T-helper 17 cell (primary cell): ENCODE results near the gene MVD. TPM values are rescaled to one million over a fixed set of nuclear protein-coding genes. Genes with fewer than 3 reads are reported as not detected.

ENCODE experiments used
- ATAC-seq: fragments of 150-1000 bp; cut with Tn5 transposase; 2 replicates; pipeline ENCODE4 v1.10.0; 2021; ENCODE audit warnings: mild to moderate bottlenecking, moderate library complexity
- DNase-seq, 3 donors: peaks; one replicate each; pipeline versions ENCODE4 v3.0.0 to v3.0.0-alpha.2; 2020 to 2021
- H3K9me3 ChIP-seq: one replicate; pipeline ENCODE4 v1.7.0; 2013; ENCODE audit warnings: low read length, mild to moderate bottlenecking; ENCODE audit not compliant: control insufficient read depth, poor library complexity, severe bottlenecking
- H3K27ac Mint-ChIP-seq: one replicate; pipeline ENCODE4 v1.8.0; 2022; ENCODE audit warnings: mild to moderate bottlenecking, moderate library complexity, mixed read lengths
- H3K27me3 Mint-ChIP-seq: one replicate; pipeline ENCODE4 v1.8.0; 2022; ENCODE audit warnings: mixed read lengths
- H3K36me3 Mint-ChIP-seq: one replicate; pipeline ENCODE4 v1.8.0; 2022; ENCODE audit warnings: low read depth, mixed read lengths
- H3K4me1 Mint-ChIP-seq: one replicate; pipeline ENCODE4 v1.8.0; 2022; ENCODE audit warnings: mild to moderate bottlenecking, mixed read lengths
- H3K4me3 Mint-ChIP-seq: one replicate; pipeline ENCODE4 v1.8.0; 2022; ENCODE audit warnings: mild to moderate bottlenecking, moderate library complexity, mixed read lengths
- total RNA-seq, 4 donors: library from RNA in 2 of 4; stranded (reverse) in 2 of 4; gene quantifications; one replicate each; pipeline ENCODE4 v1.2.3 and lab custom pipeline; 2022 to 2026

Gene MVD
- total RNA-seq, 2 donors from 2014 or later: 40.4 to 72.8 TPM

DNA sequence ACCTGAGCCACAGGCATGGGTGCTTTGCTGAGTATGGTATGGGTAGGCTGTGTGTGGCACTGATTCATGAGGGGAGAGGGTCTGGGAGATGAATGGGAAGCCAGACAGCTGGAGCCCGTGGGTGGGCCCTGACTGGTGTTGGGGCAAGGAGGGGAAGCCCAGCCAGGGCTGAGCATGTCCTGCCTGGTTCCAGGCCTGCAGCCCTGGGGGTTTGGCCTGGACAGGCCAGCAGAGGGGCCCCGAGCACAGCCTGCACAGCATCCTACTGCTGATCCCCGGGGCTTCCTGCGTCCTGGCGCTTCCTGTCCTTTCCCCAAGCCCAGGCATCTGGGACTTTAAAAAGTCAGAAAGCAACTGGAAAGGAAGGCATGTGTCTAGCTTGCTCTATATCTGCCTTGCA lies 4.6 kb upstream of the MVD start:
- ATAC-seq (no peak), DNase-seq (no peak)
- no peak overlapping the region for H3K4me3 Mint-ChIP-seq
- H3K27ac Mint-ChIP-seq: peak overlapping the region; percentile 45
- peaks cover 5% of the 10 kb centered on the region for H3K4me1 Mint-ChIP-seq
- H3K27me3 Mint-ChIP-seq: no peaks in the 10 kb centered on the region
- H3K36me3 Mint-ChIP-seq: no peaks in the 10 kb centered on the region
- no peaks in the 10 kb centered on the region for H3K9me3 ChIP-seq

DNA sequence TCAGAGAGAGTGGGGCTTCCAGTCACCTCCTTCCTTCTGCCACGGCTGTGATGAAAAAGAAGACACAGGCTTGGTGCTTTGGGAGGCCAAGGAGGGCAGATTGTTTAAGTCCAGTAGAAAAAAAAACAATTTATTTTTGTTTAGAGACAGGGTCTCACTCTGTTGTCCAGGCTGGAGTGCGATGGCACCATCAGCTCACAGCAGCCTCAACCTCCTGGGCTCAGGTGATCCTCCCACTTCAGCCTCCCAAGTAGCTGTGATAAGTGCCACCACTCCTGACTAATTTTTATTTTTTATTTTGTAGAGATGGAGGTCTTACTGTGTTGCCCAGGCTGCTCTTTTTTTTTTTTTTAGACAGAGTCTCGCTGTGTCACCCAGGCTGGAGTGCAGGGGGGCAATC lies 2.7 kb upstream of the MVD start:
- H3K4me1 Mint-ChIP-seq: peaks cover 13% of the 10 kb centered on the region
- ATAC-seq (no peak), DNase-seq (no peak)
- no peak overlapping the region for H3K4me3 Mint-ChIP-seq
- no peaks in the 10 kb centered on the region for H3K27me3 Mint-ChIP-seq
- H3K36me3 Mint-ChIP-seq: no peaks in the 10 kb centered on the region
- peak overlapping the region; percentile 19 for H3K27ac Mint-ChIP-seq
- H3K9me3 ChIP-seq: no peaks in the 10 kb centered on the region

DNA sequence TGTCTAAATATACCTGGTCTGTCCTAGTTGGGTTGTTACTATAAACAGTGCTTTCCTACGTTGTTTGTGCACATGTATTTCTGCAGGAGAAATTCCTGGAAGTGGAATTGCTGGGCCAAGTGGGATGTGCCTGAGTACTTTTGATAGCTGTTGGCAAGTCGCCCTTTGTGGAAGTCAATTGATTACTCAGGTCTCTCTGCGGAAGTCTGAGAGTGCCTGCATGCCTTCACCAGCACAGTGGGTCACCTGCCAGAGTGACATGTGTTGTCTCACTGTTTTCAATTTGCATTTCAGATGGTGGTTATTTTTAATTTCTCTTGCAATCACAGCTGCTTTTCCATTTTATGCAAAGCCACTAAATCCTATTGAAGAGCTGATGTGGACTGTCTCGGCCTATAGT lies 2.3 kb upstream of the MVD start:
- H3K9me3 ChIP-seq: no peaks in the 10 kb centered on the region
- ATAC-seq: no peak
- peak overlapping the region; percentile 57 for H3K4me3 Mint-ChIP-seq
- peaks cover 13% of the 10 kb centered on the region for H3K4me1 Mint-ChIP-seq
- no peak for DNase-seq
- H3K27me3 Mint-ChIP-seq: no peaks in the 10 kb centered on the region
- peak overlapping the region; percentile 19 for H3K27ac Mint-ChIP-seq
- H3K36me3 Mint-ChIP-seq: no peaks in the 10 kb centered on the region

DNA sequence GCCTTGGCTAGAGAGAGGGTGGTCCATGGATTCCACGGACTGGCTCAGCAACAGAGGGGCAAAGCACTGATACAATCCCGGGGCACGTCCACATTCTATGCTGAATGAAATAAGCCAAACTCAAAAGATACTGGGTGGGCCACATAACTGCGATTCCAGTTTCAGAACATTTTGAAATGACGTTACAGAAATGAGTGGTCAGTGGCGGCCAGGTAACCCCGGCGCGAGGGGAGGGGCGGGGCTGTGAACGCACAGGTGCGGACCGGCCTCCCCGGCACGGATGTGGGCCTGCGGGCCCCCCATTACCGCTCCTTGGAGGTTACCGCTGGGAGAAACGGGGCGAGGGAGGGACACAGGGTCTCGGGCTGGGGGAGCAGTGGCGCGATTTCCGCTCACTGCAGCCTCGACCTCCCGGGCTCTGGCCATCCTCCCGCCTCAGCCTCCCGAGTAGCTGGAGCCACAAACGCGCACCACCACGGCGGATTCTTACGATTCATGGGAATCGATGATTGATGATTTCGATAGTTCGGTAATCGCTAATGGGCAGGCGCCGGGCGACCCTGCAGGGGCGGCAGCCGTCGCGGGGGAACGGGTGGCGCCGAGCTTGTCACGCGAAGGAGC lies 559 bp downstream of the MVD start:
- Mint-ChIP-seq H3K4me1 (peaks cover 13% of the 10 kb centered on the region), H3K36me3 (no peaks in the 10 kb centered on the region), H3K27ac (peak overlapping the region; percentile 86), H3K4me3 (peak overlapping the region; percentile 91), H3K27me3 (no peaks in the 10 kb centered on the region)
- H3K9me3 ChIP-seq: no peaks in the 10 kb centered on the region
- no peak for DNase-seq
- ATAC-seq: no peak

- ATAC-seq (no peak), DNase-seq (no peak)
- H3K27ac Mint-ChIP-seq: peak overlapping the region; percentile 86
- no peaks in the 10 kb centered on the region for H3K9me3 ChIP-seq
- H3K36me3 Mint-ChIP-seq: no peaks in the 10 kb centered on the region
- H3K4me1 Mint-ChIP-seq: peaks cover 13% of the 10 kb centered on the region
- peak overlapping the region; percentile 91 for H3K4me3 Mint-ChIP-seq
- no peaks in the 10 kb centered on the region for H3K27me3 Mint-ChIP-seq
Observed at GRCh38 chr16:88661468-88661867, 1.4 kb downstream of the MVD start.

DNA sequence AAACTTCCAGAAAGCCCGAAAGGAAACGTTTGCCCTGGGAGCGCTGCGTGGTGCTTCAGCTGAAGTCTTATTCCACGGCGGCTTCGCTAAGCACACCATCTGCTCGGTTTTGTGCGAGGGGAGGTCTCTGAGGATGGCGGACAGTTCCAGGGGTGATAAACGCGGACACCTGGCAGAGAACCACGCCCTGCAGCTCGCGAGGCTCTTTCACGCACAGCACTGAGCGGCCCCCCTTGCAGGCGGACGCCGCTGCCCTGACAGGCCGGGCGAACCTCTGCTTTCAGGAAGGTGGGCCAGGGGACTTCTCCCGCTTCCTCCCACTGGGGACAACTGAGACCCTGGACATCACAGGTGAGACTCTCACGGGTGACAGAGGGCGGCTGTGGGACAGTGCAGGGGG lies 3.7 kb downstream of the MVD start:
- DNase-seq (no peak), ATAC-seq (no peak)
- Mint-ChIP-seq H3K27ac (no peak overlapping the region), H3K27me3 (no peaks in the 10 kb centered on the region), H3K36me3 (peaks cover 3% of the 10 kb centered on the region), H3K4me3 (no peak overlapping the region), H3K4me1 (peaks cover 13% of the 10 kb centered on the region)
- H3K9me3 ChIP-seq: no peaks in the 10 kb centered on the region

DNA sequence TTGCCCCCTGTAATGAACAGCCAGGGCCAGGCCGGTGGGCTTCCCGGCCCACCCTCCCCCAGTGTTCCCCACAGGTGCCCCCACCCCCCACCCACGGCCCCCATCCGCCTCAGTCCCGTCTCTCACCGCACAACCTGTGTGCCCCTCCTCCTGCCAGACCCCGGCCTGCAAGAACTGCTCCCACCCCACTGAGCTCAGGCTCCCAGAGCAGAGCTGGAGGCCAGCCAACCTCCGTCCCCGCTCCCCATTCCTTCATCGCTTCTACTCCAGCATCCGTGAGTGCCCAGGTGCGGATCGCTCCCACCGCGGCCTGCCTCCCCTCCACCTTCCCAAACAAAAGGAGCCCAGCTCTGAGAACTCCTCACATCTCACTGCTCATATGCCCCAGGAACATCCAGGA lies 4.2 kb downstream of the MVD start:
- DNase-seq: no peak
- H3K9me3 ChIP-seq: no peaks in the 10 kb centered on the region
- H3K27ac Mint-ChIP-seq: no peak overlapping the region
- no peaks in the 10 kb centered on the region for H3K27me3 Mint-ChIP-seq
- H3K36me3 Mint-ChIP-seq: peaks cover 3% of the 10 kb centered on the region
- H3K4me1 Mint-ChIP-seq: peaks cover 15% of the 10 kb centered on the region
- ATAC-seq: no peak
- H3K4me3 Mint-ChIP-seq: no peak overlapping the region

DNA sequence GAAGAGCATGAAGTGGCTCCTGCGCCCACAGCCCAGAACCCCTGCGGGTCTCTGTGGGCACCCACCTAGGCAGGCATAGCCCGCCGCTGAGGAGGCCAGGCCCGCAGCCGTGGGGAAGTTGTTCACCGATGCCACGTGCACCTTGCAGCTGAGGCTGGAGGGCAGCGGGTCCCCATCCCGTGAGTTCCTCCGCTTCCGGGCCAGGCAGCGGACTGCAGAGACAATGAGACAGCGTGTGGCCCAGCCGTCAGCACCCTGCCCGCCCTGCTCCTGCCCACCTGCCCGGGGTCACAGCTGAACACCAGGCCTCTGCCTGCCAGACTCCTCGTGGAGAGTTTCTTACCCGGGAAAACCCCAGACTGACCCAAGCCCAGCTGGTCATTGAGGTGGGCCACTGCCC lies 5.5 kb downstream of the MVD start:
- H3K36me3 Mint-ChIP-seq: peaks cover 3% of the 10 kb centered on the region
- no peaks in the 10 kb centered on the region for H3K27me3 Mint-ChIP-seq
- H3K9me3 ChIP-seq: no peaks in the 10 kb centered on the region
- ATAC-seq: no peak
- H3K4me3 Mint-ChIP-seq: no peak overlapping the region
- H3K4me1 Mint-ChIP-seq: peaks cover 15% of the 10 kb centered on the region
- no peak for DNase-seq
- no peak overlapping the region for H3K27ac Mint-ChIP-seq

GRCh38 chr16:88656291-88656980 lies 6.5 kb downstream of the MVD start:
- Mint-ChIP-seq H3K4me1 (peaks cover 10% of the 10 kb centered on the region), H3K36me3 (peaks cover 3% of the 10 kb centered on the region), H3K27ac (no peak overlapping the region), H3K27me3 (no peaks in the 10 kb centered on the region), H3K4me3 (no peak overlapping the region)
- H3K9me3 ChIP-seq: no peaks in the 10 kb centered on the region
- ATAC-seq: no peak
- DNase-seq: no peak

DNA sequence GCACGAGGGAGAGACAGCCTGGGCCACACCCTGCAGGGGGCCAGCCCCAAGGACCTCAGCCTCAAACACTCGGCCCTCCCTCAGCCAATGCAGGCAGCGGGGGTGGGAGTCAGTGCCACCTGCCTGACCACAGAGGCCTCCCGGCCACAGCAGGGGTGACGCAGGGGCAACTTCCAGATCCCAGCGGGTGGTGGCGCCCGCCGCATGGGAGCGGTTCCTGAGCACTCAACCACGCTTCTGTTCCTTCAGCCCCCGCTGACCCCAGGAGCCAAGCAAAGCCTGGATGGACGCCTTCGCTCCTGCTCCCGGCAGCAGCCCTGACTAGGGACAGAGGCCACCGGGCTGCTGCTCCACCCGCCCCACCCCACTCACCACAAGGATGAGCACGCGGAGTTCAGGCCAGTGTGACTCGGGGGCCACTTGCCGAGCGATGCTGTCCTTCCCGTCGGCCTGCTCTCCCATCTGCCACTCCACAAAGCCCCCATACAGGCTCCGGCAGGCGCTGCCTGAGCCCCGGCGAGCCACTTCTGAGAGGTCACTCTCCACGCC lies 7.1 kb downstream of the MVD start:
- Mint-ChIP-seq H3K4me1 (peaks cover 10% of the 10 kb centered on the region), H3K27ac (no peak overlapping the region), H3K36me3 (peaks cover 3% of the 10 kb centered on the region), H3K27me3 (no peaks in the 10 kb centered on the region), H3K4me3 (no peak overlapping the region)
- DNase-seq (no peak), ATAC-seq (no peak)
- H3K9me3 ChIP-seq: no peaks in the 10 kb centered on the region

DNA sequence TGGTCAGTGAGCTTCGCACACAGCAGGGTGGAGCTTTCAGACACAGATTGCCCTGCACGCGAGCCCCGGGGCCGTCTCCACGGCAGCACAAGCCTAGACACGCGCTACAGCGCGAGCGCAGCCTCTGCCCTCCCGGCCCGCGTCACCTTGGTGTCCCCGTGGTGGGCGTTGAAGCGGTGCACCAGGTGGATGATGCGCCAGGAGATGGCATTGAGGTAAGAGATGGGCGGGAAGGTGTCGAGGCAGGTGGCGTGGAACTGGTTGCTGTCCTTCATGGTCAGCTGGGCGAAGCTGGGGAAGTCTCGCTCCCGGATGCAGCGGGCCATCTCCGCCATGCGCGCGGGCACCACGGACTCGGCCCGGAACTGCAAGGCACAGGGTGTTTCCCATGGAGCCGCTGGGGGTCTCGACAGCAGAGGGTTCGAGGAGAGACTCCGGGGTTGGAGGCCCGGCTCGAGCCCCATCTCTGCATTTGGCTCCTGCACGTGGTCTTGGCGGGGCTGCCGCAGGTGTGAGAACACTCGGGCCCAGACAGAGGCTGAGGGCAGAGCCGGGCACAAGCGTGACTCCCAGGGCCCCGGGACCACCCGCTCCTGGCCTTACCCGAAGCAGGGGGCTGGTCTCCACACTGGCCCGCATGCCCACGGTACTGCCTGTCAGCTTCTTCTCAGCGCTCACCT lies 7.7 kb downstream of the MVD start:
- ATAC-seq: no peak
- Mint-ChIP-seq H3K4me1 (peaks cover 10% of the 10 kb centered on the region), H3K36me3 (peaks cover 3% of the 10 kb centered on the region), H3K27me3 (no peaks in the 10 kb centered on the region), H3K27ac (peak overlapping the region; percentile 53), H3K4me3 (no peak overlapping the region)
- DNase-seq: no peak
- H3K9me3 ChIP-seq: no peaks in the 10 kb centered on the region

DNA sequence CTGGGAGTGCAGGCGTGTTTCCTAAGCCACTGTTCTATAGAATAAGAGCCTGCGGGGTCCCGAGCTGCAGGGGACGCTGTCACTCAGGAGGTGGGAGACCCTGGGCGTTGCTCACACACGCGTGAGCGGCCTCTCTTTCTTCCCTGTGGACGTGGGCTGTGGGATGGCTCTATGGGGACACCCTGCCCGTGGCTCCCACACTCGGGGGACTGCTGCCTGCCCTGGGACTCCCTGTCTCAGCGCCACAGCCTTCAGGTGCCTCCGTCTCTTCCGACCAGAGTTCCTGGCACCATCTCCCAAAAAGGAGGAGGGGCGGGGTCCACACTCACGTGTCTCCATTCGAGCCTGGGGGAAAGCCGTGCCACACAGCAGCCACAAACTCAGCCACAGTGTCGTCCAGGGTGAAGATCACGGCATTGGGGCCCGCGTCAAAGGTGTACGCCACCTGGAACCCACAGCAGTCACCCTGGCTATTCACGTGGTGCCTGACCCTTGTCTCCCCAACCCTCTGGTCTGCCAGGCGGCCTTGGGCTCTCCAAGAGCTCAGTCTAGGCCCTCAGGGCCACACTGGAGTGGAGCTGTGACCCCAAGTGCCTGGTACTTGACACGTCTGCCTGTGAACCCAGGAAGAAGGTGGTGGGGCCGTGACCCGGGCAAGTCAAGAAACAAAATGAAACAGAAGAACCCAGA lies 8.4 kb downstream of the MVD start:
- H3K36me3 Mint-ChIP-seq: peaks cover 3% of the 10 kb centered on the region
- no peaks in the 10 kb centered on the region for H3K27me3 Mint-ChIP-seq
- peaks cover 11% of the 10 kb centered on the region for H3K4me1 Mint-ChIP-seq
- peak overlapping the region; percentile 53 for H3K27ac Mint-ChIP-seq
- DNase-seq (no peak), ATAC-seq (no peak)
- H3K4me3 Mint-ChIP-seq: no peak overlapping the region
- H3K9me3 ChIP-seq: no peaks in the 10 kb centered on the region
